ENCODE results near the gene GRK1.

Gene GRK1

DNA sequence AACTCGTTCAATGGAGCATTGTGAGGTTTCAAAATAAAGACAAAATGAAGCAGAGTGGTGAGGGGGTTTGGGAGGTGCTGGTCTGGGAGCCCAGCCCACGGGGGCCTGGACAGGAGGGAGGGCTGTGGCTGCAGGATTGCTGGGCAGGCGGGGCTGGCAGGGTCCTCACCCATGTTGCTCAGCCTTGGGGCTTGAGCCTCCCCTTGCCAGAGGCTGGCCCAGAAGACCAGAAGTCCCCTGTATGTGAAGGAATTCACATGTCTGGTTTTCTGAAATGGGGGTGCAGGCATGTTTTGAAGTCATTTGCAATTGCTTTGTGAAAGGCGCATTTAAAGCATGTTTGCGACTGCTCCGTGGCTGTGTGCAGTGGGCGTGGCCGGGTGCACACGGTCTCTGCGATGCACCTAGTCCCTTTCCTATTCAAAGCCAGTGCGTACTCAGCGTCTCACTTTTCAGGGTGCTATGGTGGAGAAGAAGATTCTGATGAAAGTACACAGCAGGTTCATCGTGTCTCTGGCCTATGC lies 2.3 kb downstream of the GRK1 start:
- no peak overlapping the region for H3K4me3 Mint-ChIP-seq
- peak overlapping the region; percentile 29 for H3K27ac Mint-ChIP-seq
- no peaks in the 10 kb centered on the region for H3K36me3 Mint-ChIP-seq (ENCODE audit: low read depth)

DNA sequence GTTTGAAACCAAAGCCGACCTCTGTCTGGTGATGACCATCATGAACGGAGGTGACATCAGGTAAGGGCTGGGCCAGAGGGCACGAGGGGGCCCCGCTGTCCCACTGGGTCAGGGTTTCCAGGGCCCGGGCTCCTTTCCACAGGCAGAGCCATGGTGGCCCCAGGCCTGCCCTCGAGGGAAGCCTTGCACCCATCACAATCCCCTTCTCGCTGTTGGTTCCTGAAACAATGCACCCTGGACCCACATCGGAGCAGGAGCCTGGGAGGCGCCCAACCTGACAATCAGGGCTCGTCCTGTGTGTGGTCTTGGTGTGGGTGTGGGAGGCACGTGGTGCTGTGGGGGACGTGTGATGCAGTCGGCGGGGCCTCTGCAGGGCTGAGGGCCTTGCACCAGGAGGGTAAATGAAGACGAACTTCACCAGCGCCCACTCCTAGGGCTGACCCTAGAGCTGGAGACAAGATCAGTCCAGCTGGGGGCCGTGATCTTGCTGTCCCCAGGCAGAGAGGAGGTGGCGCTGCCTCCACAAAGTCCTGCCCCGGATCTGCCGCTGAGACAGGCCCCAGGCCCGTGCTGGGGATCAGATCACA lies 2.8 kb downstream of the GRK1 start:
- no peak for DNase-seq
- TF ChIP-seq, protein P1, sequence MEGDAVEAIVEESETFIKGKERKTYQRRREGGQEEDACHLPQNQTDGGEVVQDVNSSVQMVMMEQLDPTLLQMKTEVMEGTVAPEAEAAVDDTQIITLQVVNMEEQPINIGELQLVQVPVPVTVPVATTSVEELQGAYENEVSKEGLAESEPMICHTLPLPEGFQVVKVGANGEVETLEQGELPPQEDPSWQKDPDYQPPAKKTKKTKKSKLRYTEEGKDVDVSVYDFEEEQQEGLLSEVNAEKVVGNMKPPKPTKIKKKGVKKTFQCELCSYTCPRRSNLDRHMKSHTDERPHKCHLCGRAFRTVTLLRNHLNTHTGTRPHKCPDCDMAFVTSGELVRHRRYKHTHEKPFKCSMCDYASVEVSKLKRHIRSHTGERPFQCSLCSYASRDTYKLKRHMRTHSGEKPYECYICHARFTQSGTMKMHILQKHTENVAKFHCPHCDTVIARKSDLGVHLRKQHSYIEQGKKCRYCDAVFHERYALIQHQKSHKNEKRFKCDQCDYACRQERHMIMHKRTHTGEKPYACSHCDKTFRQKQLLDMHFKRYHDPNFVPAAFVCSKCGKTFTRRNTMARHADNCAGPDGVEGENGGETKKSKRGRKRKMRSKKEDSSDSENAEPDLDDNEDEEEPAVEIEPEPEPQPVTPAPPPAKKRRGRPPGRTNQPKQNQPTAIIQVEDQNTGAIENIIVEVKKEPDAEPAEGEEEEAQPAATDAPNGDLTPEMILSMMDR (IDR thresholded peaks at IDR 0.05) = no peak
- Mint-ChIP-seq H3K9me3 (no peaks in the 10 kb centered on the region), H3K36me3 (ENCODE audit: low read depth) (no peaks in the 10 kb centered on the region), H3K4me3 (no peak overlapping the region), H3K4me1 (peaks cover 23% of the 10 kb centered on the region), H3K27ac (peak overlapping the region; percentile 29), H3K27me3 (ENCODE audit: low read depth, poor library complexity) (no peaks in the 10 kb centered on the region)

More for the DNA sequence above, 2.3 kb downstream of the GRK1 start:
- peaks cover 23% of the 10 kb centered on the region for H3K4me1 Mint-ChIP-seq
- H3K27me3 Mint-ChIP-seq (ENCODE audit: low read depth, poor library complexity) = no peaks in the 10 kb centered on the region
- no peak for DNase-seq
- TF ChIP-seq, protein P1 (IDR thresholded peaks at IDR 0.05) = no peak
- H3K9me3 Mint-ChIP-seq = no peaks in the 10 kb centered on the region

DNA sequence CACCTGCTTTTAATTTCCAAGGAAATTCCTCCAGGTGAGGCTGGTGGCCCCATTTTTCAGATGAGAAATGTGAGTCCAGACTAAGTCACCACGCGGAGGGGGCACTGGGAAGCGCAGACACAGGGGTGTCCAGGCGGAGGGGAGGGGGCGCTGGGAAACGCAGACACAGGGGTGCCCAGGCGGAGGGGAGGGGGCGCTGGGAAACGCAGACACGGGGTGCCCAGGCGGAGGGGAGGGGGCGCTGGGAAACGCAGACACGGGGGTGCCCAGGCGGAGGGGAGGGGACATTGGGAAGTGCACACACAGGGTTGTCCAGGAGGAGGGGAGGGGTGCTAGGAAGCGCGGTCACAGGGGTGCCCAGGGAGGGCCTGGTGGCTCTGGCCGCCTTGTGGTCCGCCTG lies 3.5 kb downstream of the GRK1 start:
- peaks cover 23% of the 10 kb centered on the region for H3K4me1 Mint-ChIP-seq
- no peak overlapping the region for H3K4me3 Mint-ChIP-seq
- no peaks in the 10 kb centered on the region for H3K36me3 Mint-ChIP-seq (ENCODE audit: low read depth)
- TF ChIP-seq, protein P1 (IDR thresholded peaks at IDR 0.05) = no peak
- H3K9me3 Mint-ChIP-seq = no peaks in the 10 kb centered on the region
- H3K27me3 Mint-ChIP-seq (ENCODE audit: low read depth, poor library complexity) = no peaks in the 10 kb centered on the region
- no peak for DNase-seq
- no peak overlapping the region for H3K27ac Mint-ChIP-seq

DNA sequence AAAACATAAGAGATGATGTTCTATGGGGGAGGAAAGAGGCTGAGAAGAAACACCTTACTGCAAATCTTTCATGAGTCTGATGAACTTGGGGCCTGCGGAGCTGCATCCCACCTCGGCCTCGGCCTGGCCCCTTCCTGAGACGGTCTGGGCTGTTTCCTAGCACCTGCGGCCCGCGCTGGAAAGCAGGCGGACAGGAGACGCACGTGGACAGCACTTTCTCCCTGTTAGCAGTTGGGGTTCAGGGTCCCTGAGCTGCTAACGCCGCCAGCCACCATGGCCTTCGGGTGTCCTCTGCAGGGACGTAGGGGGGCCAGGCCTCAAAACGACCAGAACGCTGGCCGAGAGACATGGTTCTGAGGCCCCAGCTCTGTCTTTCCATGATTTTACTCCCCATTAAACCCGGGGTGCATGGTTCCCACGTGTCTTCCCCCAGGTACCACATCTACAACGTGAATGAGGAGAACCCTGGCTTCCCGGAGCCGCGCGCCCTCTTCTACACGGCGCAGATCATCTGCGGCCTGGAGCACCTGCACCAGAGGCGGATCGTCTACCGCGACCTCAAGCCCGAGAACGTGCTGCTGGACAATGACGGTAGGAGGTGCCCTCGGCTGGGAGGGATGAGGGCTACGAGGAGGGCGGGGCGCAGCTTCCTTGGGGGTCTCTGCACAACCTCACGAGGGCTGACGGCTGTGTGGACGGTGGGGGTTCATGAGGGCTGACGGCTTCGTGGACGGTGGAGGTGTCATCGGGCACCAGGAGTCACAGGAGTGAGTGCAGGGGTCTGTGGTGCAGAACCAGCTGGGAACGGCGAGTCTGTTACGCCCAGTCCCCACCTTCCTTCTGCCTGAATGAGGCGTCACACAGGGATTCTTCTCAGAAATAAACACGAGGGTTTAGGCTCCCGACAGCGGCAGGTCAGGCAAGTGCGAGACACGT lies 4.3 kb downstream of the GRK1 start:
- Mint-ChIP-seq H3K4me1 (peaks cover 23% of the 10 kb centered on the region), H3K27me3 (ENCODE audit: low read depth, poor library complexity) (no peaks in the 10 kb centered on the region), H3K36me3 (ENCODE audit: low read depth) (no peaks in the 10 kb centered on the region), H3K27ac (no peak overlapping the region), H3K9me3 (no peaks in the 10 kb centered on the region), H3K4me3 (no peak overlapping the region)
- DNase-seq = no peak
- TF ChIP-seq, protein P1 (IDR thresholded peaks at IDR 0.05) = no peak

DNA sequence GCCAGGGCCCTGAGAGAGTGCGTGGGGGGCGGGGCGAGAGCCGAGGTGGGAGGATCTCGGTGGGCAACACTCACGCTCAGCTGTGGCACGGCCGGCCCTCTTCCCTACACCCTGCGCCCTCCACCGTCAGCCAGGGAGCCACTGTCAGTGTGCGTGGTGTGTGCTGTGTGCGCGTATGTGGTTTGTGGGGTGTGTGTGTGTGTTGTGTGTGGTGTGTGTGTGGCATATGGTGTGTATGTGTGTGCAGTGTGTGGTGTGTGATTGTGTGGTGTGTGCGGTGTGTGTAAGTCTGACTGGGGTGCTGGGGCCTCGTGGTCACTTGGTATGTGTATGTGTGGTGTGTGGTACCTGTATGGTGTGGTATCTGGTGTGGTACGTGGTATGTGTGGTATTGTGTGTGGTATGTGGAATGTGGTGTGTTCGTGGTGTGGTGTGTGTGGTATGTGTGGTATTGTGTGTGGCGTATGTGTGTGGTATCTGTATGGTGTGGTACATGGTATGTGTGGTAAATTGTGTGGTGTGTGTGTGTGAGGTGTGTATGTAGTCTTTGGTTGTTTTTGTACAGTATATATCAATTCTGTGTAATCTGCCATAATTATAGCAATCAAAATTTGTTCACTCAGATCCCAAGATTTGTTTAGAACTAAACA lies 5.1 kb downstream of the GRK1 start:
- Mint-ChIP-seq H3K36me3 (ENCODE audit: low read depth) (no peaks in the 10 kb centered on the region), H3K27ac (no peak overlapping the region), H3K4me3 (peak overlapping the region; percentile 3), H3K4me1 (peaks cover 18% of the 10 kb centered on the region), H3K27me3 (ENCODE audit: low read depth, poor library complexity) (no peaks in the 10 kb centered on the region), H3K9me3 (no peaks in the 10 kb centered on the region)
- DNase-seq = no peak
- TF ChIP-seq, protein P1 (IDR thresholded peaks at IDR 0.05) = no peak
